HL-60 (cell line): ENCODE results near the gene SOST.

Source experiments
- GABPA ChIP-seq: IDR thresholded peaks from 2 replicates; pipeline ENCODE4 v1.6.1; 2012; ENCODE audit warnings: low read depth
- POLR2AphosphoS5 ChIP-seq: IDR thresholded peaks from 2 replicates; pipeline ENCODE4 v1.6.1; 2012; ENCODE audit warnings: low read depth
- SPI1 ChIP-seq: IDR thresholded peaks from 2 replicates; pipeline ENCODE4 v1.6.1; 2012; ENCODE audit warnings: low read depth, mild to moderate bottlenecking, borderline replicate concordance
- TF ChIP-seq, protein P1 (sequence below): IDR thresholded peaks from one replicate; pipeline ENCODE4 v1.5.1; 2011; ENCODE audit warnings: low read length, control low read depth, inconsistent platforms; ENCODE audit not compliant: insufficient read depth
- TF ChIP-seq, protein P2 (sequence below): IDR thresholded peaks from 2 replicates; pipeline ENCODE4 v1.6.1; 2012; ENCODE audit warnings: low read depth; ENCODE audit not compliant: insufficient replicate concordance

DNA sequence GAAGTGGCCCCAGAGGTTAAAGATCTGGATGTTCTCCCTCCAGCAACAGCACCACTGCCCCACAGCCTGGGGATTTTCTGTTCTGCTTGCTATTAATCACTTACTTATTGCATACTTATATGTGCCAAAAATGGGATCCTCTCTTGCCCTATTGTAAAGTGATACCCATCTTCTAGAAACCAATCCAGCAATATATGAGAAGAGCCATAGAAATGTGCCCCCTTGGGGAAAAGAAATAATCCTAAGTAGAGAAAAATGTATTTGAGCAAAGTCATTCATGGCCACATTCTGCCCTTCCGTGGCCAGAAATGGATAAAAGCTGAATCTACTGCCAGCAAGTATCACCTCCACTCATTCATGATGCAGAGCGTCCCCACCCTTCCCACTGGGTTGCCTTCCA is 20.9 kb downstream of the SOST start:
- TF ChIP-seq, protein P1, sequence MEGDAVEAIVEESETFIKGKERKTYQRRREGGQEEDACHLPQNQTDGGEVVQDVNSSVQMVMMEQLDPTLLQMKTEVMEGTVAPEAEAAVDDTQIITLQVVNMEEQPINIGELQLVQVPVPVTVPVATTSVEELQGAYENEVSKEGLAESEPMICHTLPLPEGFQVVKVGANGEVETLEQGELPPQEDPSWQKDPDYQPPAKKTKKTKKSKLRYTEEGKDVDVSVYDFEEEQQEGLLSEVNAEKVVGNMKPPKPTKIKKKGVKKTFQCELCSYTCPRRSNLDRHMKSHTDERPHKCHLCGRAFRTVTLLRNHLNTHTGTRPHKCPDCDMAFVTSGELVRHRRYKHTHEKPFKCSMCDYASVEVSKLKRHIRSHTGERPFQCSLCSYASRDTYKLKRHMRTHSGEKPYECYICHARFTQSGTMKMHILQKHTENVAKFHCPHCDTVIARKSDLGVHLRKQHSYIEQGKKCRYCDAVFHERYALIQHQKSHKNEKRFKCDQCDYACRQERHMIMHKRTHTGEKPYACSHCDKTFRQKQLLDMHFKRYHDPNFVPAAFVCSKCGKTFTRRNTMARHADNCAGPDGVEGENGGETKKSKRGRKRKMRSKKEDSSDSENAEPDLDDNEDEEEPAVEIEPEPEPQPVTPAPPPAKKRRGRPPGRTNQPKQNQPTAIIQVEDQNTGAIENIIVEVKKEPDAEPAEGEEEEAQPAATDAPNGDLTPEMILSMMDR: no peak
- no peak for TF ChIP-seq POLR2AphosphoS5
- TF ChIP-seq GABPA: no peak
- TF ChIP-seq, protein P2, sequence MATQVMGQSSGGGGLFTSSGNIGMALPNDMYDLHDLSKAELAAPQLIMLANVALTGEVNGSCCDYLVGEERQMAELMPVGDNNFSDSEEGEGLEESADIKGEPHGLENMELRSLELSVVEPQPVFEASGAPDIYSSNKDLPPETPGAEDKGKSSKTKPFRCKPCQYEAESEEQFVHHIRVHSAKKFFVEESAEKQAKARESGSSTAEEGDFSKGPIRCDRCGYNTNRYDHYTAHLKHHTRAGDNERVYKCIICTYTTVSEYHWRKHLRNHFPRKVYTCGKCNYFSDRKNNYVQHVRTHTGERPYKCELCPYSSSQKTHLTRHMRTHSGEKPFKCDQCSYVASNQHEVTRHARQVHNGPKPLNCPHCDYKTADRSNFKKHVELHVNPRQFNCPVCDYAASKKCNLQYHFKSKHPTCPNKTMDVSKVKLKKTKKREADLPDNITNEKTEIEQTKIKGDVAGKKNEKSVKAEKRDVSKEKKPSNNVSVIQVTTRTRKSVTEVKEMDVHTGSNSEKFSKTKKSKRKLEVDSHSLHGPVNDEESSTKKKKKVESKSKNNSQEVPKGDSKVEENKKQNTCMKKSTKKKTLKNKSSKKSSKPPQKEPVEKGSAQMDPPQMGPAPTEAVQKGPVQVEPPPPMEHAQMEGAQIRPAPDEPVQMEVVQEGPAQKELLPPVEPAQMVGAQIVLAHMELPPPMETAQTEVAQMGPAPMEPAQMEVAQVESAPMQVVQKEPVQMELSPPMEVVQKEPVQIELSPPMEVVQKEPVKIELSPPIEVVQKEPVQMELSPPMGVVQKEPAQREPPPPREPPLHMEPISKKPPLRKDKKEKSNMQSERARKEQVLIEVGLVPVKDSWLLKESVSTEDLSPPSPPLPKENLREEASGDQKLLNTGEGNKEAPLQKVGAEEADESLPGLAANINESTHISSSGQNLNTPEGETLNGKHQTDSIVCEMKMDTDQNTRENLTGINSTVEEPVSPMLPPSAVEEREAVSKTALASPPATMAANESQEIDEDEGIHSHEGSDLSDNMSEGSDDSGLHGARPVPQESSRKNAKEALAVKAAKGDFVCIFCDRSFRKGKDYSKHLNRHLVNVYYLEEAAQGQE: no peak
- no peak for TF ChIP-seq SPI1
